ENCODE results near the gene RBCK1.

DNA sequence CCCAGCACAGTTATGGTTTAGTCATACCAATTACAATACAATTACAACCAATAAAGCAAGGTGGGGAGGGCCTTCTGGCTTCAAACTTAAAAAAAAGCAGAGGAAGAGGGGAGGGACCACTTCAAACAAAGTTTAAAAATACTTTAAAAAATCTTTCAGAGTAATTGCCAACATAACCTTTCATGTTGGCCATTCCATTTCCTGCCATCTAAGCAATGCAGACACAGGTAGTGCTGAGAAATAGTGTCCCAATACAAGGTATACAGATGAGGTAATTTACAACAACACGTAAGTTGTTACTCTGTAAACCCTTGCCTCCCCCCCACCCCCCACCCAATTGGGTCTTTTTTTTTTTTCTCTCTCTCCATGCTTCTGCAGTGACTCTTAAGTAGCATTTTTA, 73.1 kb downstream of the RBCK1 start:
- TF ChIP-seq POLR2A (IDR thresholded peaks at IDR 0.05) = no peak
- TF ChIP-seq, protein P1, sequence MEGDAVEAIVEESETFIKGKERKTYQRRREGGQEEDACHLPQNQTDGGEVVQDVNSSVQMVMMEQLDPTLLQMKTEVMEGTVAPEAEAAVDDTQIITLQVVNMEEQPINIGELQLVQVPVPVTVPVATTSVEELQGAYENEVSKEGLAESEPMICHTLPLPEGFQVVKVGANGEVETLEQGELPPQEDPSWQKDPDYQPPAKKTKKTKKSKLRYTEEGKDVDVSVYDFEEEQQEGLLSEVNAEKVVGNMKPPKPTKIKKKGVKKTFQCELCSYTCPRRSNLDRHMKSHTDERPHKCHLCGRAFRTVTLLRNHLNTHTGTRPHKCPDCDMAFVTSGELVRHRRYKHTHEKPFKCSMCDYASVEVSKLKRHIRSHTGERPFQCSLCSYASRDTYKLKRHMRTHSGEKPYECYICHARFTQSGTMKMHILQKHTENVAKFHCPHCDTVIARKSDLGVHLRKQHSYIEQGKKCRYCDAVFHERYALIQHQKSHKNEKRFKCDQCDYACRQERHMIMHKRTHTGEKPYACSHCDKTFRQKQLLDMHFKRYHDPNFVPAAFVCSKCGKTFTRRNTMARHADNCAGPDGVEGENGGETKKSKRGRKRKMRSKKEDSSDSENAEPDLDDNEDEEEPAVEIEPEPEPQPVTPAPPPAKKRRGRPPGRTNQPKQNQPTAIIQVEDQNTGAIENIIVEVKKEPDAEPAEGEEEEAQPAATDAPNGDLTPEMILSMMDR (IDR thresholded peaks at IDR 0.05) = no peak
